Fibroblast of skin of left biceps (primary cell): ENCODE data around the gene TBL3.
A peak's percentile ranks its signal among the peaks of the same experiment; 100 is the strongest.
"Not testable (repeated sequence)": the region's sequence is repeated elsewhere in the genome, so short reads cannot be mapped to it uniquely, and the experiment has no call there.

Source experiments
- DNase-seq, 2 experiments: peaks; one replicate each; pipeline ENCODE4 v3.0.0-alpha.2; 2013; ENCODE audit warnings: low read depth in 2 of 2

Gene TBL3

DNA sequence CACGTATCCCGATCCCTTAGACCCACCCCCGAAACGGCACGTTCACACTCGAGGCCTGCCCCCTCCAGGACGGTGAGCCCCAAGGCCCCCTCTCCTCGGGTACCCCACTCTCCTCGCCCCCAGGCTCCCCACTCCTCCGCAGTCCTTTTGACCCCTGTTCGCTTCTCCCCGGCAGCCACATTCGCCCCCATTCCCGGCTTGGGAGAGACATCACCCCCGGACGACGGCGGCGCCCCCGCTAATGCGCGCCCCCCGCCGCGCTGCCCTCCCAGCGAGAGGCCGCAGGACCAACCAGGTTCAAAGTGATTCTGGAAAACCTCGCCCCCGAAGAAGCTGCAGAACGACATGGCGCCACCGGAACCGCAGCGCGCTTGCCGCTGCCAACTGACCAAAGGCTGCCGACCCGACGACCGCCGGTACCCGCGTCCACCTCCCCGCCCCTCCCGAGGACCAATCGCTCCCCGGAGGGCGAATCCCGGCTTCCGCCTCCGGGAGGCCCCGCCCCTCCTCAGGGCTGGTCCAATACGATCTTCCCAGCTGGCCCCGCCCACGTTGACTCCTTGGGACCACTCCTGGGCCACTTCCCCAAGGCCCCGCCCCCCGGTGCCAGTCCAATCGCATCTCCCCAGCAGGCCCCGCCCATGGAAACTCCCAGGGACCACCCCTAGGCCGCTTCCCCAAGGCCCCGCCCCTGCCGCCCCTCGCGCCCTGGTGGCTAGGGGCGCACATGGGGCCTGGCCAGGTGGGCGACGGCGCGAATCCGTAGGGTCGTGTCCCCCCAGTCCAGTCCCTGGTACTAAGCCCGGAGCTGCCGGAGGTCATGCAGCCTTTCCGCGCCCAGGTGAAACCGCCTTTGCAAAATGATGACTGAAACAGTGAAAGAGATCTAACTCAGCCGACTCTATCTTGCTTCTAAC lies 28.8 kb upstream of the TBL3 start, which contains the start of gene MSRB1:
Gene MSRB1 (minus strand): TSS at position 390 of the 917 bp plus-strand sequence. CDS start 43 bp downstream, at position 347.
- DNase-seq, result peak; percentile 90 to 93

GRCh38 chr16:1944612-1945199 lies 27.1 kb upstream of the TBL3 start:
- DNase-seq, result no peak

GRCh38 chr16:1945559-1946391 lies 26.1 kb upstream of the TBL3 start:
- no peak for DNase-seq

GRCh38 chr16:1946495-1947368 lies 25.1 kb upstream of the TBL3 start:
- no peak for DNase-seq

DNA sequence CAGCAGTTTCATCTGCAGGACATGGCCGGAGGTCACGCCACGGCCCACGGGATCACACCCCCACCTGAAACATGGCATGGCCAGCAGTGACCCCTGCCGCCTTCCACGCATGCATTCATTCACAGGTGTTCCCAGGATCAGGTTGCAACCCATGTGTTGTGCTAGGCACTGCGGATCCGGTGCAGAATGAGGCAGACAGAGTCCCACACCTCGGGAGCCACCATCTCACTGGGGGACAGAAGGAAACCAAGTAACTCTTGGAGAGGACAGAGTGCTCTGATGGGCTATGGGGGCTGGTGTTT lies 24.5 kb upstream of the TBL3 start:
- DNase-seq, result no peak

- DNase-seq, result no peak
Measured at GRCh38 chr16:1949507-1949906, 22.3 kb upstream of the TBL3 start.

- DNase-seq, result no peak
Measured at GRCh38 chr16:1950047-1950446, 21.8 kb upstream of the TBL3 start.

DNA sequence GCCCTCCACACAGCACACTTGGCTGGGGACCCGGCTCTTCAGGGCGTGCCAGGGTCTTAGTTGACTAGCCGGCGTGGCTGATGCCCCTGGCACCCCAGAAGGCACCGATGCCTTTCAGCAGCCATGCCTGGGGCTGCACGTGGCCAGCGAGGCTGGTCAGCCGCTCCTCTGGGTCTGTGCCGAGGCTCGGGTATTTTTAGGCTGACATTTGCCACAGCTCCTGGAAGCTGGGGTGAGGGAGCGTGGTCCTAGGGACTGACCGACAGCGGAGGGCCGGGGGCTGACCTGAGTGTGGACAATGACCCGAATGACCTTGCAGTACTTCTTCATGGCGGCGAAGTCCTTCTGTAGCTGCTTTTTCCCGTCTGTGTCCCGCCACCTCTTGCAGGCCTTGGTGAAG lies 21.3 kb upstream of the TBL3 start:
- DNase-seq, result no peak

DNA sequence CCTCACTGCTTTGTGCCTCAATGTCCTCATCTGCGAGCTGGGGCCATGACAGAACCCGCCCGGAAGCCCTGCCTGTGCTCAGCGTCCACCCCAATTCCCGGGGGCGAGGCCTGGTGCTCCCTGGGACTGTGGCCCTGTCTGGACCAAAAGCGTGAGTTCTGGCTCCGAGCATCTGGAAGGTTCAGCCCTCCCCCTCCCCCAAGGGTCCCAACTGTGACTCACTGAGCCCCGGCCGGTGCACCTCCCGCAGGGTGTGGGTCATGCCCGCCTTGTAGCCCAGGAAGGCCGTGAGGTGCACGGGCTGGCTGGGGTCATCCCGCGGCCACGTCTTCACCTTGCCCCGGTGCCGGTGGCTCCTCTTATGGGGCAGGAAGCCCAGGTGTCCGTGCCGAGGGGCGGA lies 18.1 kb upstream of the TBL3 start:
- DNase-seq, result no peak

DNA sequence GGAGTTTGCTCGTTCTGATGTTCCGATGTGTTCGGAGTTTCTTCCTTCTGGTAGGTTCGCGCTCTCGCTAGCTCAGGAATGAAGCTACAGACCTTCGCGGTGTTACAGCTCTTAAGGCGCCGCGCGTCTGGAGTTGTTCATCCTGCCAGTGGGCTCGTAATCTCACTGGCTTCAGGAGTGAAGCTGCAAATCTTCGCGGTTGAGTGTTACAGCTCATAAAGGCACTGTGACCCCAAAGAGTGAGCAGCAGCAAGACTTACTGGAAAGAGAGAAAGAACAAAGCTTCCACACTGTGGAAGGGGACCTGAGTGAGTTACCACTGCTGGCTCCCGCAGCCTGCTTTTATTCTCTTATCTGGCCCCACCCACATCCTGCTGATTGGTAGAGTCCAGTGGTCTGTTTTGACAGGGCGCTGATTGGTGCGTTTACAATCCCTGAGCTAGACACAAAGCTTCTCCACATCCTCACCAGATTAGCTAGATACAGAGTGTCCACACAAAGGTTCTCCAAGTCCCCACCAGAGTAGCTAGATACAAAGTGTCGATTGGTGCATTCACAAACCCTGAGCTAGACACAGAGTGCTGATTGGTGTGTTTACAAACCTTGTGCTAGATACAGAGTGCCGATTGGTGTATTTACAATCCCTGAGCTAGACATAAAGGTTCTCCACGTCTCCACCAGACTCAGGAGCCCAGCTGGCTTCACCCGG lies 14.3 kb upstream of the TBL3 start:
- DNase-seq, result not testable (repeated sequence)

- not testable (repeated sequence) for DNase-seq
Measured at GRCh38 chr16:1958143-1958491, 13.7 kb upstream of the TBL3 start.

- no peak for DNase-seq
Measured at GRCh38 chr16:1958715-1959268, 13.1 kb upstream of the TBL3 start.

DNA sequence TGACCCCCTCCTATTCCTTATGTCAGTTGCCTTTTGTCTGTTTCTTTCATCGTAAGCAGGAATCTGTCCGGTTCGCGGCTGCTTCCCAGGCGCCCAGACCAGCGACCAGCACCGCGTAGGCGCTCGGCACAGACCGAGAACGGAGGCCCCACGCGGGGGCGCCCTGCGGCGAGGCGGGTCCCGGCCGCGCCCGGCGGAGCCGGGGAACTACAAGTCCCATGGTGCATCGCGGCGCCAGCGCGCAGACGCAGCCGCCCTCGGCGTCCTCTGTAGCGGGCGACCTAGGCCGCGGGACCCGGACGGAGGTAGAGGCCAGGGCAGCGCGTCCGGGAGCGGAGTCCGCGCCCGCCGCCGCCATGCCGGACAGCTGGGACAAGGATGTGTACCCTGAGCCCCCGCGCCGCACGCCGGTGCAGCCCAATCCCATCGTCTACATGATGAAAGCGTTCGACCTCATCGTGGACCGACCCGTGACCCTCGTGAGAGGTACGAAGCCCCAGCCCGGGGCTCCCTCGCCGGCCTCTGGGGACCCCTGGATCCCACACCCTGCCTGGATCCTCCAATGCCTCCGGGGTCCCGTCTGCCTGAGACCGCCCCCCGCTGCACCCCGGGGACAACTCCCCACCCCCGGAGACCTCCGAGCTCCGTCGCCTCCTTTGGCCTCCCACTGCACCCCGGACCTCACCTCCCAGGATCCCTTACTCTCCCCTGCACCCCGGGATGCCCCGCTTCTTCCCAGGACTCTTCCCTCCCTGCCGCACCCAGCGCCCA lies 12.4 kb upstream of the TBL3 start, which contains the start of gene NDUFB10:
Gene NDUFB10 (plus strand): TSS at position 270 of the 771 bp plus-strand sequence. CDS start 87 bp downstream, at position 357.
- DNase-seq, result peak; percentile 60 to 61

- peak in 1 of 2 experiments; percentile 10 for DNase-seq
Measured at GRCh38 chr16:1960665-1961630, 10.9 kb upstream of the TBL3 start.

- no peak for DNase-seq
Measured at GRCh38 chr16:1961651-1962067, 10.2 kb upstream of the TBL3 start.

GRCh38 chr16:1962161-1963153 lies 9.4 kb upstream of the TBL3 start:
- not testable (repeated sequence) for DNase-seq
